Measurements from ENCODE around the gene FAM118B.

Gene FAM118B

DNA sequence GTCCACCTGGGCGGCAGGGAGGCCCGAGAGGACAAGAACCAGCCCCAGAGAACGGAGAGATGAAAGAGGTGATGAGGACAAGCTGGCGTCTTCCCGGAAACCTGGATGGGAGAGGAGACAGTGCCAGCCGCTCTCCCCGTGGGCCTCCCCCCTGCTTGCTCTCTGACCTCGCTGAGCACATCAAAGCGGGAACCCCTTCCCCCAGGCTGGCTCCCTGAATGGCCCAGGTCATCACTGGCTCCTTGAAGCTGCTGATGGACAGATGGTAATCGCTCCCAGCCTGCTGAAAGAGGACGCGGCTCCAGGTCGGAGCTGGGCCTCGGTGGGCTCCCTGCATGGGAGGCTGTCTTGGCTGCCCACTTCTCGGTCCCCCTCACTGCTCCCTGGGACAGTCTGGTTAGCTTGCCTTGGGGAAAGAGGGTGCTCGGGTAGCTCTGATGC, 18.5 kb upstream of the FAM118B start:
- Mint-ChIP-seq H3K27ac (no peak overlapping the region), H3K4me1 (peaks cover 12% of the 10 kb centered on the region), H3K36me3 (peaks cover 38% of the 10 kb centered on the region), H3K9me3 (peaks cover 2% of the 10 kb centered on the region), H3K4me3 (no peak overlapping the region), H3K27me3 (no peaks in the 10 kb centered on the region)
- ATAC-seq (ENCODE audit: low read depth) (no peak), DNase-seq (ENCODE audit: low spot score in 2 of 2) (no peak)

DNA sequence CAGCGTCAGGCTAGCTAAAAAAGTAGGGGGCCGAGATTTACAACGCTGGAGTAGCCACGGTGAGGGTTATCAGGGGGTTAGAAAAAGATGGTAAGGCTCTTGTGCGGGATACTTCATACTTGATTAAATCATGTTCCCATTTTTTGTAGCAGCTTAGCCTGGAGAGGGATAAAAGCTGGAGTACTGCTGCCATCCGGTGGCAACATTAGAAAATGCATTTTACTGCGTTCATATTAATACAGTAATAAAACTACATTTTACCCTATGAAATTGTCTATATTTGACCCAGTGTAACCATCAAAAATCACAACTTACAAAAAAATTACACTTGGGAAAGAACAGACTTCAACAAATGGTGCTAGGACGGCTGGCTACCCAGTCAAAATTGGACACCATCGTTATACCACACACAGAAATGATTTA, 17.4 kb upstream of the FAM118B start:
- peaks cover 2% of the 10 kb centered on the region for H3K4me1 Mint-ChIP-seq
- ATAC-seq (ENCODE audit: low read depth), result peak; percentile 47

DNA sequence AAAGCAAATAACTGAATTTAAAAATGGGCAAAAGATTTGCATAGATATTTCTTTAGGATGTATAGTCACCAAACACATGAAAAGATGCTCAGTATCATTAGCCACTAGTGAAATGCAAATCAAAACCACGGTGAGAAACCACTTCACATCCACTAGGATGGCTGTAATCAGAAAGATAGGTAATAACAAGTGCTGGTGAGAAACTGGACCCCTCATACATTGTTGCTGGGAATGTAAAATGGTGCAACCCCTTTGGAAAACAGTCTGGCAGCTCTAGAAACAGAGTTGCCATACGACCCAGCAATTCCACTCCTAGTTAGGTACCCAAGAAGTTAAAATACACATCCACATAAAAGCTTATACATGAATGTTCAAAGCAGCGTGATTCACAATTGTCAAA, 16.5 kb upstream of the FAM118B start:
- no peak for DNase-seq (ENCODE audit: low spot score in 2 of 2)
- H3K4me3 Mint-ChIP-seq, result no peak overlapping the region
- peaks cover 47% of the 10 kb centered on the region for H3K36me3 Mint-ChIP-seq

More for the DNA sequence above, 17.4 kb upstream of the FAM118B start:
- H3K36me3 Mint-ChIP-seq, result peaks cover 42% of the 10 kb centered on the region
- no peak overlapping the region for H3K4me3 Mint-ChIP-seq
- DNase-seq (ENCODE audit: low spot score in 2 of 2), result no peak
- H3K27ac Mint-ChIP-seq, result no peak overlapping the region
- peaks cover 3% of the 10 kb centered on the region for H3K9me3 Mint-ChIP-seq
- H3K27me3 Mint-ChIP-seq, result no peaks in the 10 kb centered on the region

DNA sequence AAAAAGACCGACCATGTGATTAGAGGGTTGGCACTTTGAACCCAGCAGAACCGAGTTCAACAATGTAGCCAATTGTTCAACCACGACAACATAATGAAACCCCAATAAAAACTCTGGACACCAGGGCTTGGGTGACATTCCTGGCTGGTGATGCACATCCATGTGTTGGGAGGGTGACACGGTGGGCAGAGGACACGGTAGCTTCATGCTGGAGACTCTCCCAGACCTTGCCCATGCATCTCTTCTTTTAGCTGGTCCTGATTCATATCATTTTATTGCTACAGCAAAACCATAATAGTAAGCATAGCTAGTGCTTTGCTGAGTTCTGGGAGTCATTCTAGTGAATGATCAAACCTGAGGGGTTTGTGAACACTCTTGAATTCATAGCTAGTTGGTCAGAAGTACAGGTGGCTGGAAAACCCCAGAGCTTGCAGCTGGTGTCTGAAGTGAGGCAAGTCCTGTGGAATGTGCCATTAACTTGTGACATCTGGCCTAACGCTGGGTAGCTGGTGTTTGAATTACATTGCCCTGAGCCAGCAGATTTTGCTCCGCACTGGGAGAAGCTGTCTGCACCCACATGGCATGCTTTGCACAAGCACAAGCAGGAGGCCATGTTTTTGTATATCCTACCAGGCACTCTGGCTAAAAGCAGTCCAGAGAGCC, 14.2 kb upstream of the FAM118B start:
- H3K4me3 Mint-ChIP-seq, result no peak overlapping the region
- H3K36me3 Mint-ChIP-seq, result peaks cover 50% of the 10 kb centered on the region
- no peak for DNase-seq (ENCODE audit: low spot score in 2 of 2)
- H3K4me1 Mint-ChIP-seq, result peaks cover 2% of the 10 kb centered on the region
- no peak overlapping the region for H3K27ac Mint-ChIP-seq
- no peak for ATAC-seq (ENCODE audit: low read depth)
- H3K9me3 Mint-ChIP-seq, result peaks cover 3% of the 10 kb centered on the region
- H3K27me3 Mint-ChIP-seq, result no peaks in the 10 kb centered on the region

More for the DNA sequence above, 16.5 kb upstream of the FAM118B start:
- peaks cover 2% of the 10 kb centered on the region for H3K4me1 Mint-ChIP-seq
- H3K9me3 Mint-ChIP-seq, result peaks cover 3% of the 10 kb centered on the region
- H3K27me3 Mint-ChIP-seq, result no peaks in the 10 kb centered on the region
- ATAC-seq (ENCODE audit: low read depth), result no peak
- H3K27ac Mint-ChIP-seq, result no peak overlapping the region

DNA sequence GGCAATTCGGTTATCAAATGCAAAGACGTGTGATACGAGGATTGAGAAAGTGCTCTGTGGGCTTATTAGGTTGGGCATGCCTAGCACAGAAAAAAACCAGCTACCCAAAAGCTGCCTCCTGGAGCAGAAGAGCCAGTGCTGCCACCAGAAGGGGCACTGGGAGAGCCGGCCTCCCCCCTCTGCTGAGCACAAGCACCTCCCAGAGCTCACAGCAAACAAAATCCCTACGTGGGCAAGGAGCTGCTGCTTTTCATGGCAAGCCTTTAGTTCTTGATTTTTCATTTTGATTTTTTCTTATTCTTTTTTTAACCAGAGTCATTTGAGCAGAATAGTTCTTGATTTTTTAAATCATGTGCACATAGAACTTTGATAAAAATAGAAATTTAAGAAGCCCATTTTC, 12.9 kb upstream of the FAM118B start:
- Mint-ChIP-seq H3K27ac (no peak overlapping the region), H3K27me3 (no peaks in the 10 kb centered on the region), H3K9me3 (peaks cover 3% of the 10 kb centered on the region), H3K36me3 (peaks cover 56% of the 10 kb centered on the region), H3K4me3 (no peak overlapping the region), H3K4me1 (no peaks in the 10 kb centered on the region)
- DNase-seq (ENCODE audit: low spot score in 2 of 2) (no peak), ATAC-seq (ENCODE audit: low read depth) (no peak)

DNA sequence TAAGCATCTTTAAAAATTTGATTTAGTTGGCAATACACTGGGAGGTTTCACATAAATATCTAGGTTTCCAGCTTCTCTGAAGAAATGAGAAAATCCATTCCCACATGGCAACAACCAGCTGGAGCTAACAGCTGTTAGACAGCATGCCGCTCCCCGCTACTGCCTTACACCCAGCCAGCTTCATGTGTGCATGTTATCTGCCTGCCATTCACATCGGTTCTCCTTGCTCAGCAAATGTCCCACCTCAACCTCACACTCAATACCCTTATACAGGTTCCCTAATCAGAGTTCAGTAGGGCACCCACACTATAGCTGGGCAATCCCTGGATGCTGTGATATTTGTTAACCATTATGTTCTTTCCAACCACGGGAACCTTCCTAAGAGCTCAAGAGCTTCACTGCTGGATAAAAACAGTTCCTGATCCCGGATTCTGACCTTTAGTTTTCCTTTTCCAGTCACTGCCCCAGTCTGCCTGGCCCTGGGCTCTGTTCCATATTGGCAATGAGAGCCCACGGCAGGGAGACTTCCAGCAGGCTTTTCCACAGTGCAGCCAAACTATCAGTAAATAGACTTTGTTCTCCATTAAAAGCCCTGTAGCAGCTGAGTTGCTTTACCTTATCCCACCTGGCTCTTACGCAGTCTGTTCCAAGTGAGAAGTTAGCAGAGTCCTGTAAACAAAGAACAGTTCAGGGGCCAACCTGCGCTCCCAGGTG, 8.8 kb upstream of the FAM118B start:
- H3K27me3 Mint-ChIP-seq, result no peaks in the 10 kb centered on the region
- no peak overlapping the region for H3K27ac Mint-ChIP-seq
- H3K36me3 Mint-ChIP-seq, result peaks cover 51% of the 10 kb centered on the region
- peaks cover 3% of the 10 kb centered on the region for H3K9me3 Mint-ChIP-seq
- H3K4me1 Mint-ChIP-seq, result no peaks in the 10 kb centered on the region
- H3K4me3 Mint-ChIP-seq, result no peak overlapping the region
- no peak for ATAC-seq (ENCODE audit: low read depth)
- no peak for DNase-seq (ENCODE audit: low spot score in 2 of 2)

DNA sequence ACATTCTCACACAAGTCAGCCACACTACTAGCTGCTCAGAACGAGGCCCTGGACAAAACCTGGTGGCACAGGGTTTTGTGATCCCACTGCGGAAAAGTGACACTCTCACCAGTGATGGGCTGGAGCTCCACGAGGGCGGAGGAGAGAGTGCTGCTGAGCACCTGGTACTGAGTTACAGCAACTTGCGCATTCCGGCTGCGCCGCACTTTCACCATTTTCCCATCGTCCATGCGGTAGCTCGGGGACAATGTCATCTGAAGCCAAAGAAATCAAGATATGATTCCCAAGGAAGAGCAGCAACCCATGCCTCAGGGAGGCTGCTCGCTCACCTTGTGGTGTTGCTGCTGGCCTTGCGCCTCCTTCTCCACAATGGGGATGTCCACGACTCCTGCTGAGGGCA, 6.2 kb upstream of the FAM118B start:
- H3K27ac Mint-ChIP-seq, result no peak overlapping the region
- no peak overlapping the region for H3K4me3 Mint-ChIP-seq
- ATAC-seq (ENCODE audit: low read depth) (no peak), DNase-seq (ENCODE audit: low spot score in 2 of 2) (no peak)
- no peaks in the 10 kb centered on the region for H3K9me3 Mint-ChIP-seq
- peaks cover 46% of the 10 kb centered on the region for H3K36me3 Mint-ChIP-seq
- H3K4me1 Mint-ChIP-seq, result peaks cover 2% of the 10 kb centered on the region
- H3K27me3 Mint-ChIP-seq, result no peaks in the 10 kb centered on the region

DNA sequence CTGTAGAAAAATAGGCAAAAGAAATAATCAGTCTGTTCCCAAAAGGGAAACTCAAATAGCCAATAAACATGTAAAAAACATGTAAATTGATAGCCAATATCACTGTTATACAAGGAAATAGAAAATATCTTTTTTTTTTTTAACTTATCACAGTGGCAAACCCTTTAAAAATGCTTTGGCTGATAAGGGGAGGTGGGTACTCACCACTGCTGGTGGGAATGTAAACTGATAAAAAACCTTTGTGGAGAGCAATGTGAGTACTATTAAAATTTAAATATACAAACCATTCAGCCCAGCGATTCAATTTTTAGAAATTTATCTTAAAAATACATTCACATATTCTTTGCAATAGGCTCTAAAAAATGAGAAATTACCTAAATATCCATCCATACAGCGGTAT, 3.7 kb upstream of the FAM118B start:
- ATAC-seq (ENCODE audit: low read depth) (no peak), DNase-seq (ENCODE audit: low spot score in 2 of 2) (no peak)
- Mint-ChIP-seq H3K27ac (no peak overlapping the region), H3K36me3 (peaks cover 34% of the 10 kb centered on the region), H3K4me3 (no peak overlapping the region), H3K4me1 (peaks cover 18% of the 10 kb centered on the region), H3K9me3 (no peaks in the 10 kb centered on the region), H3K27me3 (no peaks in the 10 kb centered on the region)

DNA sequence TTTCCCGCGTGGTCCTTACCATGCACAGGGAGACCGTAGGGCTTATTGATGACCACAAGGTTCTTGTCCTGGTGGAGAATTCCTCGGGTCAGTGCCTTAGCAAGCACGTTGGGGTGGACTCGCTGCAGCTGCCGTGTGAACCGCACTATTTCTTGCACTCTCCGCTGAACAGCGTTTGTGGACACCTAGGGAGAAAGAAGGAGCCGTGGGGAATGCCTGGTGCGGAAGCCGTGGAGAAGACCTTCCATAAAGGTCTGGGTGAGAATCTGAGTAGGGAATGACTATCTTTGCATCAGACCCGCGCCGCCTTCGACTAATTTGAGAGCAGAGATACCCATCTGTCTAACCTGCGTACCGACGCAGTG, 729 bp upstream of the FAM118B start:
- H3K4me1 Mint-ChIP-seq, result peaks cover 24% of the 10 kb centered on the region

DNA sequence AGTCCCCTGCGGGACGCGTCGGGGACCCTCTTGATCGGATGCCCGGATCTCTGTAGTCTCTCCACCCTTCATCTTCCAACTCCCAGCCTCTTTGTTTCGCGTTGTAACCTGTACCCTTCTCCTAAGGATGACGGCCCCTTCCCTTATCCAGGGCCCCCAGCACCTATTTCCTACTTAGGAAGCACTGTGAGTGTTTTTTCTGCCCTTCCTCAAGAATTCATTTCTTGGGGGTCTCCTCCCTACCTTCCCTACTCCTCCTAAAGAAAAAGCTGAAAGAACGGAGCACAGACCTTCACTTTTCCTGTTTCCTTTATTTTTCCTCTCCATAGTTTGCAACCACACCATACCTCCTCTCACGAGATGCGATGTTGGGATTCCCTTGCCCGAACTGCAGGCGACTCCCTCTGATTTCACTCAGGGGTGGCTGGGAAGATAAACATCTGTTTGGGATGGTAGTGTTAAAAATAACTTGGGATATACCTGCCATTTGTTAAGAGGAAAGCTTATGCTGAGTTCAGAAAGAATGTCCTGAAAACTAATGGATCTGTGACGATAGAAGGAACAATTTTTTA, 593 bp downstream of the FAM118B start:
- DNase-seq (ENCODE audit: low spot score in 2 of 2) (no peak), ATAC-seq (ENCODE audit: low read depth) (no peak)
- Mint-ChIP-seq H3K27me3 (no peaks in the 10 kb centered on the region), H3K9me3 (no peaks in the 10 kb centered on the region), H3K27ac (peak overlapping the region; percentile 94), H3K4me1 (peaks cover 28% of the 10 kb centered on the region), H3K4me3 (peak overlapping the region; percentile 98), H3K36me3 (peaks cover 9% of the 10 kb centered on the region)

More for the DNA sequence above, 729 bp upstream of the FAM118B start:
- no peak for ATAC-seq (ENCODE audit: low read depth)
- peaks cover 16% of the 10 kb centered on the region for H3K36me3 Mint-ChIP-seq
- H3K27ac Mint-ChIP-seq, result peak overlapping the region; percentile 94
- no peaks in the 10 kb centered on the region for H3K9me3 Mint-ChIP-seq
- no peak for DNase-seq (ENCODE audit: low spot score in 2 of 2)
- H3K4me3 Mint-ChIP-seq, result peak overlapping the region; percentile 98
- H3K27me3 Mint-ChIP-seq, result no peaks in the 10 kb centered on the region

DNA sequence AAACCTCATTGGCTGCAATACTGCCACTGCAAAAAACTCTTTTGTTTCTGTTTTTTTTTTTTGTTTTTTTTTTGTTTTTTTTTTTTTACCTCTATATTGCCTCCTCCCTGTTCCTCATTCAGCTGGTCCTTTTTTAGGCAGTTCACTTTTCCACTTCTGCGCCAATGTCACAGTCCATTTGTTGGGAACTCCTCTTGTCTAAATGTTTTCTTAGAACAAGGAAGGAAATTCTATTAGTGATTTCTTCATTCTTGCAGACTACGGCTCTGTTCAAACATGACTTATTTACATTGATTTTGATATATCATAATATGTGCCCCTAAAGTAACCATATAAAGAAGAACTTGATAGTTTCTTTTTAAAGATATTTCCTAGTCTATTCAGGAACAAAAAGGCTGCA, 2.9 kb downstream of the FAM118B start:
- ATAC-seq (ENCODE audit: low read depth) (no peak), DNase-seq (ENCODE audit: low spot score in 2 of 2) (no peak)
- H3K36me3 Mint-ChIP-seq, result peaks cover 3% of the 10 kb centered on the region
- no peak overlapping the region for H3K4me3 Mint-ChIP-seq
- no peaks in the 10 kb centered on the region for H3K27me3 Mint-ChIP-seq
- no peak overlapping the region for H3K27ac Mint-ChIP-seq
- H3K9me3 Mint-ChIP-seq, result no peaks in the 10 kb centered on the region
- peaks cover 42% of the 10 kb centered on the region for H3K4me1 Mint-ChIP-seq

DNA sequence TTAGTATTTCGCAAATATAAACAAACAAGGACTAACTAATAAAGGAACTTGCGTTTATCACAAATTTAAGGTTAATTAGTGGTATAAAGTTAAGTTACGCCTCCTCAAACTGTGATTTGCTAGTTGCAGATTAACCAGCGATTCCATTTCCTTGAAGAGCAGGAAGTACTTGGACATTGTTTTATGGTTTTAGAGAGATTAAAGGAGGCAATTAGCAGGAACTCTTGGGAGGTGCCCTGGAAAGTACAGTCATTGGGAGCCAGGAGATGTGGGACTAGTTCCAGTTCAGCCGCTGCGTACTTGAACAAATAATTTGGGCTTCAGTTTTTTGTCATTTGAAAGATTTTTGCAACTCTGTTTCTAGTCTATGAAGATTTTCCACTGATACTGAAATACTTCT, 3.3 kb downstream of the FAM118B start:
- Mint-ChIP-seq H3K4me1 (peaks cover 42% of the 10 kb centered on the region), H3K27ac (no peak overlapping the region), H3K9me3 (no peaks in the 10 kb centered on the region), H3K4me3 (no peak overlapping the region), H3K36me3 (peaks cover 1% of the 10 kb centered on the region), H3K27me3 (no peaks in the 10 kb centered on the region)
- no peak for ATAC-seq (ENCODE audit: low read depth)
- no peak for DNase-seq (ENCODE audit: low spot score in 2 of 2)

DNA sequence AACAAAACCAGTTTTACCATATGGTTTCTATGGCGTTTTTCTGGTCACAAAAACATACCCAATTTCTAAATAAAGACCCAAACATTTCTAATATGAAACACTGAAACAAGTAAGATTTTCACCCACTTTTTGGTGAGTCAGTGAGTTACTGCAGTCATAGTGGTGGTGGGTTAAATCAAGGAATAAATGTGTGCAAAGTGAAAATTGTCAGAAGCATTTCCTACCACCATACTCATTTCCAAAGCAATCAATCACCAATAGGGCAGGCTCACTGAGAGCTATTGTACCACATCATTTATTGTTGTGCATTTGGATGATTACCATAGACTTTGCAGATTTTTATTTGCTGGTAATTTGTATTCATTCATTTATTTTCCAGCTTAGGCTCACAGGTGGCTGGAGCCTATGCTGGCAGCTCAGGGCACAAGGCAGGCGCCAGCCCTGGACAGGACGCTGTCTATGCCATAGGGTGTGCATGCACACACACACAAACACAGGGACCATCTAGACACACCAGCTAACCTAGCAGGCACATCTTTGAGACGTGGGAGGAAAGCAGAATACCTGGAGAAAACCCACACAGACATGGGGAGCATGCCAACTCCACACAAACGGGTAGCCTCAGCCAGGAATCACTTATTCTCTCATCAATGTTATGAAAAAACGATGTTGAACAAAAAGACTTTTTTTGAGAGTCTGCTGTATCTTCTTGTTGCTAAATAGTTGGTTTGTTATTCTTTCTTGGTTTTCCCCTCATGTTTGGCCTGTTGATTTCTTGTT, 5.1 kb downstream of the FAM118B start:
- no peak overlapping the region for H3K4me3 Mint-ChIP-seq
- no peaks in the 10 kb centered on the region for H3K27me3 Mint-ChIP-seq
- ATAC-seq (ENCODE audit: low read depth) (no peak), DNase-seq (ENCODE audit: low spot score in 2 of 2) (no peak)
- H3K9me3 Mint-ChIP-seq, result no peaks in the 10 kb centered on the region
- peaks cover 35% of the 10 kb centered on the region for H3K4me1 Mint-ChIP-seq
- H3K27ac Mint-ChIP-seq, result no peak overlapping the region
- no peaks in the 10 kb centered on the region for H3K36me3 Mint-ChIP-seq

DNA sequence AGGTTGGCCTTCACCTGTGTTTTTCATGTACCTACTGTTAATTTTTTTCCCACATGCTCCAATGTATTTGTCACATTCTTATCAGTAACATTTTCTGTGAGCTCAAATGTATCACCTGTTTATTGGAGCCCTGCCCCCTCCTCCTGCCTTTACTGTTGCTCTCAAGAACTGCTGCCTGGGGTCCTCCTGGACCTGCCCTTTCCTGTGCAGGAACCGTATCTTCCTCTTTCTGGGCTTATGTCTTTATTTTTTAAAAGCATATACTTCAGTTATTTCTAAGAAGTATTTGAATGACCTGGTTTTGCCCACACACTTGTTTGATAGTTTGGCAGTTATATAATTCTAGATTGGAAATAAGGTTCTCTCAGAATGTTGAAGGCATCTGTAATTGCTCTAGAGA, 5.9 kb downstream of the FAM118B start:
- Mint-ChIP-seq H3K4me3 (no peak overlapping the region), H3K9me3 (no peaks in the 10 kb centered on the region), H3K27me3 (no peaks in the 10 kb centered on the region), H3K27ac (peak overlapping the region; percentile 9), H3K4me1 (peaks cover 28% of the 10 kb centered on the region), H3K36me3 (no peaks in the 10 kb centered on the region)
- no peak for DNase-seq (ENCODE audit: low spot score in 2 of 2)
- ATAC-seq (ENCODE audit: low read depth), result no peak
